ENCODE measurements around the gene SDCBP2. TPM values are rescaled to one million over a fixed set of nuclear protein-coding genes. Genes with fewer than 3 reads are reported as not detected.

SDCBP2 gene
- total and polyA plus RNA-seq, 2 of the 8 experiments (the other 6 are each of a cell fraction or from before 2014, with no cell fraction given), result 4.2 to 6.7 TPM

DNA sequence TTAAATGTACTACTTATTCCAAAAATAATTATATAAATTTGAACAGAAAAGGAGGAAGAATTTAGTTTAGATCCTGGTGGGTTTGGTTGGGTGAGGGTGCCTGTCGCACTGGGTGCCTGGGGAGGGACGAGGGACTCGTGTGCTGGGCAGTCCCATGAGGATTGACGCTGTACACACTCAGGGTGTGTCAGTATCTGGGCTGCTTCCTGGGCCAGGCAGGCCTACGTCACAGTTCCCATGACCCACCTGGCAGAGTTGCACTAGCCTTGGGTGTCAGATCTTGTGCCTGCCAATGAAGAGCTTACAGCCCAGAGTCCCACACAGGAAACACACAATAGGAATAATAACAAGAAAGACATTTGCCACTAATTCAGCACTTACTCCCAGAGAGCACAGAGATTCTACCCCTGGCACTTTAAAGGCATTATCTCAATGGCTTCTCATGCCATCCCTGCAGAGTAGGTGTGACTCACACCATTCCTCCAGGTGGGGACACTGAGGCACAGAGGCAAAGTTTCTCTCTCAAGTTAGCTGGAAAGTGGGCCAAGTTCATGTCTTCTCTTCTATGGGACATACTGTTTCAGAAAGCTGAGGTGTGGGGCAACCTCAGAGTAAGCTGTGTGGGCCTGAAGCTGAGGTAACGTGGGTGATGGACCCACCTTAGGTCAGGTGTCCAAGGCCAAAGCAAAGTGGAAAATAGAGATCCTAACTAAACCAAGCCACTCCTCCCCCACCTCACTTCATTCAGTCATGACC, 1.3 kb upstream of the SDCBP2 start:
- peaks cover 22 to 53% of the 10 kb centered on the region in 2 experiments for H3K79me2 ChIP-seq (ENCODE audit: control insufficient read depth in 1 of 2, insufficient read depth in 2 of 2, low read length in 2 of 2)
- DNase-seq (ENCODE audit: low read depth in 1 of 2, low spot score in 2 of 2) (peak in 1 of 2 experiments; percentile 13), FAIRE-seq (no peak)
- no peak overlapping the region for H3K9ac ChIP-seq (replicated peaks in 1 of 4; ENCODE audit: extremely low read depth in 1 of 4, low read depth in 3 of 4, low read length in 3 of 4)
- peaks cover 2 to 13% (median 5%) of the 10 kb centered on the region in 4 experiments; a peak in 6 of 7 replicates for H3K4me1 ChIP-seq (replicated peaks in 1 of 4; ENCODE audit: control insufficient read depth in 3 of 4, insufficient read depth in 4 of 4, low read length in 3 of 4)
- no peak overlapping the region for H3K4me3 ChIP-seq (ENCODE audit: extremely low read depth in 1 of 4, insufficient read depth in 2 of 4, low read depth in 3 of 4, low read length in 4 of 4)
- no peak overlapping the region; the same call in 1 of the 2 replicates for H4K8ac ChIP-seq (ENCODE audit: extremely low read depth, insufficient read depth, low read length)
- CTCF ChIA-PET (ENCODE audit: partially characterized antibody), result interaction anchor here (0.8 to 3.5 kb wide), 7 partner anchors 14 to 167 kb away, joined by 3 to 13 read pairs (median 3); partner anchors contain the start of gene NSFL1C
- H4K20me1 ChIP-seq (replicated peaks in 1 of 2; ENCODE audit: control insufficient read depth in 1 of 2, insufficient read depth in 2 of 2, low read length in 2 of 2), result peaks cover 7 to 39% of the 10 kb centered on the region in 2 experiments
- H3K56ac ChIP-seq (replicated peaks; ENCODE audit: insufficient read length, low read depth, low read length), result no peak overlapping the region
- no peak overlapping the region for H4K91ac ChIP-seq (replicated peaks; ENCODE audit: insufficient read length, low read length)
- H2AFZ ChIP-seq (ENCODE audit: low read length), result no peak overlapping the region
- no peak overlapping the region for H3K27ac ChIP-seq (ENCODE audit: low read depth, low read length)
- no peaks in the 10 kb centered on the region for H3K9me3 ChIP-seq (ENCODE audit: insufficient read depth in 2 of 2, low read depth in 1 of 2, low read length in 1 of 2)
- no peak overlapping the region for H2BK12ac ChIP-seq (ENCODE audit: low read depth, low read length)
- H3K23ac ChIP-seq (ENCODE audit: insufficient read length), result no peak overlapping the region
- H2BK120ac ChIP-seq (replicated peaks; ENCODE audit: low read depth, low read length), result no peak overlapping the region
- H3K27me3 ChIP-seq (replicated peaks in 1 of 4; ENCODE audit: control insufficient read depth in 3 of 4, extremely low read depth in 1 of 4, insufficient read depth in 3 of 4, low read length in 3 of 4), result no peaks in the 10 kb centered on the region
- POLR2A ChIA-PET (ENCODE audit: partially characterized antibody), result interaction anchor here (0.8 to 3.6 kb wide), 5 partner anchors 7 to 32 kb away, joined by 3 to 27 read pairs (median 4); no protein-coding TSS in a partner anchor
- peaks cover 0 to 3% (median 1%) of the 10 kb centered on the region in 4 experiments; a peak in 1 of 8 replicates for H3K36me3 ChIP-seq (ENCODE audit: control insufficient read depth in 2 of 4, insufficient read depth in 4 of 4, low read length in 3 of 4)
- no peak overlapping the region for H2BK5ac ChIP-seq (ENCODE audit: low read depth, low read length)
- no peak overlapping the region for H4K5ac ChIP-seq (ENCODE audit: insufficient read length, low read depth, low read length)
- no peak overlapping the region for H2BK15ac ChIP-seq (ENCODE audit: low read length)
- no peak overlapping the region for H3K4ac ChIP-seq (replicated peaks; ENCODE audit: insufficient read length, low read depth, low read length)
- H3K23me2 ChIP-seq (ENCODE audit: low read depth, low read length), result peaks cover 7% of the 10 kb centered on the region
- no peak overlapping the region for H3K14ac ChIP-seq (ENCODE audit: insufficient read length)
- peaks cover 36% of the 10 kb centered on the region for H3K79me1 ChIP-seq (ENCODE audit: low read depth, low read length)
- no peak overlapping the region for H2BK20ac ChIP-seq (ENCODE audit: low read length)
- 95% methylated on average over 6 of the region's 6 CpGs; no CpG with 5 or more reads in 1 of the 2 experiments for WGBS, 2 experiments (ENCODE audit: extremely low coverage in 1 of 2, insufficient coverage in 1 of 2, insufficient read length in 1 of 2, insufficient replicate concordance in 2 of 2, low coverage in 1 of 2, low lambda C conversion rate in 2 of 2, missing lambda C conversion rate in 1 of 2)
- H3K18ac ChIP-seq (ENCODE audit: extremely low read depth, low read length), result no peak overlapping the region
- H3K4me2 ChIP-seq (ENCODE audit: insufficient read depth in 1 of 2, low read depth in 2 of 2, low read length in 2 of 2), result no peak overlapping the region
- H2AK5ac ChIP-seq (ENCODE audit: low read depth, low read length), result no peak overlapping the region
- TF ChIP-seq EP300 (IDR thresholded peaks at IDR 0.05; ENCODE audit: borderline replicate concordance in 1 of 2, low read depth in 2 of 2, low read length in 2 of 2) (no peak), FOSL1 (IDR thresholded peaks at IDR 0.05; ENCODE audit: insufficient read depth, low read depth, low read length) (no peak), SIX5 (IDR thresholded peaks at IDR 0.05; ENCODE audit: low read depth, low read length) (no peak), JUND (IDR thresholded peaks at IDR 0.05; ENCODE audit: low read length) (no peak), NANOG (IDR thresholded peaks at IDR 0.05; ENCODE audit: insufficient read depth, low read depth, low read length, poor library complexity, severe bottlenecking) (no peak), TAF7 (optimal IDR thresholded peaks at IDR 0.05; ENCODE audit: borderline replicate concordance, low read depth, low read length) (no peak), ATF3 (IDR thresholded peaks at IDR 0.05; ENCODE audit: insufficient read depth, low read depth, low read length) (no peak), CBX8 (IDR thresholded peaks at IDR 0.05; ENCODE audit: borderline replicate concordance, low read depth, low read length) (no peak), ZNF274 (IDR thresholded peaks at IDR 0.05; ENCODE audit: borderline replicate concordance, extremely low read depth, low read length) (no peak), KDM1A (IDR thresholded peaks at IDR 0.05; ENCODE audit: borderline replicate concordance, low read length) (no peak), KDM5A (IDR thresholded peaks at IDR 0.05; ENCODE audit: low read length) (no peak)

Data from H1 (cell line).